HEK293 (cell line): ENCODE data around the gene PIK3AP1.

Experiments used
- CTCF ChIA-PET: fragments of 350-600 bp; formaldehyde crosslinking; extraction: SDS; loops from one replicate; lab custom pipeline; 2021; ENCODE audit warnings: antibody characterized with exemption; lab: Yijun Ruan, JAX
- POLR2A ChIA-PET: fragments of 300-600 bp; formaldehyde crosslinking; extraction: SDS; loops from one replicate; lab custom pipeline; 2020; ENCODE audit warnings: antibody characterized with exemption, inconsistent platforms; lab: Yijun Ruan, JAX
- H3K27ac ChIP-seq: fragments of 200-500 bp; sonication (Bioruptor generic); 2 replicates; pipeline ENCODE4 v1.5.1; 2014; ENCODE audit warnings: low read depth, low read length, control low read depth, inconsistent platforms; ENCODE audit errors: extremely low read depth
- H3K36me3 ChIP-seq, 2 experiments: fragments of 200-500 bp in 1 of 2; sonication (Bioruptor generic) in 1 of 2; 1 replicate in 1 of 2; 2 replicates in 1 of 2; pipeline ENCODE4 v1.5.1; 2014 to 2017; ENCODE audit warnings: inconsistent platforms in 2 of 2, low read length in 2 of 2; ENCODE audit not compliant: control insufficient read depth in 2 of 2, insufficient read depth in 1 of 2
- H3K4me1 ChIP-seq: fragments of 200-500 bp; sonication (Bioruptor generic); 2 replicates; pipeline ENCODE4 v1.5.1; 2014; ENCODE audit warnings: mild to moderate bottlenecking, low read length, inconsistent platforms; ENCODE audit not compliant: control insufficient read depth, insufficient read depth
- H3K4me3 ChIP-seq: 2 replicates; pipeline ENCODE4 v1.5.1; 2011; ENCODE audit warnings: low read depth, mild to moderate bottlenecking, control low read depth, low read length, moderate library complexity
- H3K9me3 ChIP-seq: fragments of 200-500 bp; sonication (Bioruptor generic); 2 replicates; pipeline ENCODE4 v1.5.1; 2014; ENCODE audit warnings: low read depth, low read length, inconsistent platforms; ENCODE audit not compliant: control insufficient read depth, insufficient read depth
- EGR2 ChIP-seq: fragments of 450-650 bp; formaldehyde crosslinking; IDR thresholded peaks from 2 replicates; pipeline ENCODE4 v1.5.1; 2016; ENCODE audit warnings: low read depth, missing biosample characterization, missing genetic modification characterization
- GLI2 ChIP-seq: fragments of 450-650 bp; formaldehyde crosslinking; IDR thresholded peaks from 2 replicates; pipeline ENCODE4; 2017; ENCODE audit warnings: missing biosample characterization, missing genetic modification characterization, low read depth, borderline replicate concordance
- GLI4 ChIP-seq: fragments of 450-650 bp; formaldehyde crosslinking; IDR thresholded peaks from 2 replicates; pipeline ENCODE4 v1.5.1; 2016; ENCODE audit warnings: missing biosample characterization, missing genetic modification characterization
- IKZF3 ChIP-seq: fragments of 450-650 bp; IDR thresholded peaks from 2 replicates; pipeline ENCODE4 v1.5.0; 2018; ENCODE audit warnings: missing biosample characterization, mild to moderate bottlenecking, missing genetic modification characterization, moderate library complexity
- KLF16 ChIP-seq: fragments of 450-650 bp; formaldehyde crosslinking; IDR thresholded peaks from 2 replicates; pipeline ENCODE4 v1.5.1; 2017; ENCODE audit warnings: missing biosample characterization, missing genetic modification characterization
- MYNN ChIP-seq: fragments of 450-650 bp; formaldehyde crosslinking; IDR thresholded peaks from 2 replicates; pipeline ENCODE4 v1.5.1; 2016; ENCODE audit warnings: missing biosample characterization, missing genetic modification characterization, borderline replicate concordance
- TRIM28 ChIP-seq: IDR thresholded peaks from 2 replicates; pipeline ENCODE4 v1.6.1; 2011; ENCODE audit warnings: low read length, control low read depth, borderline replicate concordance
- ZBTB48 ChIP-seq: fragments of 450-650 bp; formaldehyde crosslinking; IDR thresholded peaks from 2 replicates; pipeline ENCODE4 v1.5.1; 2016; ENCODE audit warnings: missing biosample characterization, missing genetic modification characterization
- ZFP3 ChIP-seq: fragments of 450-650 bp; formaldehyde crosslinking; IDR thresholded peaks from 2 replicates; pipeline ENCODE4 v1.5.1; 2016; ENCODE audit warnings: low read depth, missing biosample characterization, missing genetic modification characterization
- ZFP37 ChIP-seq: fragments of 450-650 bp; formaldehyde crosslinking; IDR thresholded peaks from 2 replicates; pipeline ENCODE4 v1.5.1; 2016; ENCODE audit warnings: missing biosample characterization, missing genetic modification characterization
- ZNF202 ChIP-seq: fragments of 450-650 bp; formaldehyde crosslinking; IDR thresholded peaks from 2 replicates; pipeline ENCODE4 v1.5.1; 2016; ENCODE audit warnings: missing biosample characterization, missing genetic modification characterization, borderline replicate concordance
- ZNF266 ChIP-seq: fragments of 450-650 bp; formaldehyde crosslinking; IDR thresholded peaks from 2 replicates; pipeline ENCODE4 v1.5.1; 2016; ENCODE audit warnings: missing biosample characterization, missing genetic modification characterization, low read depth
- ZNF311 ChIP-seq: fragments of 450-650 bp; formaldehyde crosslinking; IDR thresholded peaks from 2 replicates; pipeline ENCODE4 v1.5.1; 2017; ENCODE audit warnings: missing biosample characterization, missing genetic modification characterization, borderline replicate concordance
- ZNF366 ChIP-seq: fragments of 450-650 bp; formaldehyde crosslinking; conservative IDR thresholded peaks from 2 replicates; pipeline ENCODE4 v1.5.1; 2016; ENCODE audit warnings: missing biosample characterization, missing genetic modification characterization
- ZNF426 ChIP-seq: fragments of 450-650 bp; formaldehyde crosslinking; IDR thresholded peaks from 2 replicates; pipeline ENCODE4 v1.5.1; 2017; ENCODE audit warnings: missing biosample characterization, missing genetic modification characterization, mild to moderate bottlenecking, inconsistent platforms, moderate library complexity
- ZNF433 ChIP-seq: fragments of 450-650 bp; formaldehyde crosslinking; IDR thresholded peaks from 2 replicates; pipeline ENCODE4 v1.5.1; 2016; ENCODE audit warnings: missing biosample characterization, missing genetic modification characterization, low read depth
- ZNF514 ChIP-seq: fragments of 450-650 bp; formaldehyde crosslinking; IDR thresholded peaks from 2 replicates; pipeline ENCODE4 v1.5.1; 2016; ENCODE audit warnings: missing biosample characterization, missing genetic modification characterization
- ZNF529 ChIP-seq: fragments of 450-650 bp; formaldehyde crosslinking; IDR thresholded peaks from 2 replicates; pipeline ENCODE4 v1.5.1; 2017; ENCODE audit warnings: missing genetic modification characterization, missing biosample characterization; ENCODE audit not compliant: insufficient replicate concordance
- ZNF530 ChIP-seq: fragments of 450-650 bp; formaldehyde crosslinking; IDR thresholded peaks from 2 replicates; pipeline ENCODE4 v1.5.1; 2016; ENCODE audit warnings: low read depth, missing biosample characterization, missing genetic modification characterization
- ZNF621 ChIP-seq: fragments of 450-650 bp; formaldehyde crosslinking; IDR thresholded peaks from 2 replicates; pipeline ENCODE4 v1.5.1; 2017; ENCODE audit warnings: missing biosample characterization, missing genetic modification characterization
- ZNF658 ChIP-seq: fragments of 450-650 bp; formaldehyde crosslinking; IDR thresholded peaks from 2 replicates; pipeline ENCODE4; 2016; ENCODE audit warnings: missing biosample characterization, missing genetic modification characterization
- ZNF664 ChIP-seq: fragments of 450-650 bp; formaldehyde crosslinking; IDR thresholded peaks from 2 replicates; pipeline ENCODE4 v1.5.1; 2016; ENCODE audit warnings: missing biosample characterization, missing genetic modification characterization
- ZNF701 ChIP-seq: fragments of 450-650 bp; formaldehyde crosslinking; IDR thresholded peaks from 2 replicates; pipeline ENCODE4 v1.5.1; 2016; ENCODE audit warnings: missing biosample characterization, missing genetic modification characterization
- TF ChIP-seq, protein P1 (sequence below): fragments of 450-650 bp; formaldehyde crosslinking; IDR thresholded peaks from 2 replicates; pipeline ENCODE4 v1.5.1; 2016; ENCODE audit warnings: missing biosample characterization, missing genetic modification characterization, borderline replicate concordance
- TF ChIP-seq, protein P2 (sequence below): fragments of 450-650 bp; formaldehyde crosslinking; IDR thresholded peaks from 2 replicates; pipeline ENCODE4; 2016; ENCODE audit warnings: missing biosample characterization, missing genetic modification characterization
- TF ChIP-seq, protein P3 (sequence below): fragments of 450-650 bp; formaldehyde crosslinking; IDR thresholded peaks from 2 replicates; pipeline ENCODE4 v1.5.1; 2016; ENCODE audit warnings: missing biosample characterization, missing genetic modification characterization
- TF ChIP-seq, protein P4 (sequence below): fragments of 450-650 bp; formaldehyde crosslinking; IDR thresholded peaks from 2 replicates; pipeline ENCODE4 v1.5.1; 2016; ENCODE audit warnings: missing biosample characterization, missing genetic modification characterization

PIK3AP1 gene

DNA sequence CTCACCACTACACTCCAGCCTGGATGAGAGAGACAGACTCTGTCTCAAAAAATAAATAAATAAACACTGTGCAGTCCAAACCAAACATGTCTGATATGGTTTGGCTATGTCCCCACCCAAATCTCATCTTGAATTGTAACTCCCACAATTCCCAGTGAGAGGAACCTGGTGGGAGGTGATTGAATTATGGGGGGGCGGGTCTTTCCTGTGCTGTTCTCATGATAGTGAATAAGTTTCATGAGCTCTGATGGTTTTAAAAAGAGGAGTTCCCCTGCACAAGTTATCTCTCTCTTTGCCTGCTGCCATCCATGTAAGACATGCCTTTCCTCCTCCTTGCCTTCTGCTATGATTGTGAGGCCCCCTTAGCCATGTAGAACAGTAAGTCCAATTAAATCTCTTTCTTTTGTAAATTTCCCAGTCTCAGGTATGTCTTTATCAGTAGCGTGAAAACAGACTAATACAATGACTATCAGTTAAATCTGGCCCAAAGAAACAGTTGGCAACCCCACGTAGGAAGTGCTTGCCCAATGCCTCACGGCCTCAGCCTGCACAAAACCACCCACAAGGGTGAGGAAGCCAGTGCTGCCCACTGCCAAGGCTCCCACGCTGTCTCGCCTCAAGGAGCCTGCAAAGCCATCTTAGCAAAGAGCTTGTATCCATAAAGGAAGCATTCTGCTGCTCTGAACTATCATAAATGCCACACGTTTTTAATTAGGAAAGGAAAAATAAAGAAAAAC lies 64.7 kb downstream of the PIK3AP1 start:
- Histone ChIP-seq H3K4me1 (no peaks in the 10 kb centered on the region), H3K27ac (no peak overlapping the region), H3K9me3 (no peaks in the 10 kb centered on the region), H3K4me3 (no peak overlapping the region), H3K36me3 (no peaks in the 10 kb centered on the region)
- POLR2A ChIA-PET, result no interaction called here
- CTCF ChIA-PET, result interaction anchor here (0.6 to 1.3 kb wide), 3 partner anchors 180 to 284 kb away, joined by 3 read pairs; no protein-coding TSS in a partner anchor
- no peak for TF ChIP-seq ZNF433 (tag by site-specific recombination)
- TF ChIP-seq ZNF426, result no peak

DNA sequence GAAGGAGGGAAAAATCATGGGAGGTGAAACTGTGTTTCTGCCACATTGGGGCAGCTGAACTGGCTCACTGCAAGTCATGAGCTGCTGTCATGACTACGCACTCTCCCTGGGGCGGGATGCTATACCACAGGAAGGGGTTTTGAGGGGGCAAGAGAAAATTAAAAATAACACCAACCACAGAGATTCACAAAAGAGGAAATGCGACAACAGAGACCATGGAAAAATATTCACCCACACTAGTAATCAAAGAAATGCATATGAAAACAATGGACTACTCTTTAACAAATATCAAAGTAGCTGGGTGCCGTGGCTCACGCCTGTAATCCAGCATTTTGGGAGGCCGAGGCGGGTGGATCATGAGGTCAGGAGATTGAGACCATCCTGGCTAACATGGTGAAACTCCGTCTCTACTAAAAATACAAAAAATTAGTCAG lies 68.3 kb downstream of the PIK3AP1 start:
- H3K27ac ChIP-seq, result no peak overlapping the region
- no peaks in the 10 kb centered on the region for H3K9me3 ChIP-seq
- CTCF ChIA-PET, result interaction anchor here (0.9 to 2.7 kb wide), 3 partner anchors 11 to 311 kb away, joined by 3 to 14 read pairs (median 3); no protein-coding TSS in a partner anchor
- H3K4me1 ChIP-seq, result no peaks in the 10 kb centered on the region
- POLR2A ChIA-PET, result interaction anchor here (0.7 kb wide), 1 partner anchor 1420 kb away, joined by 3 read pairs; no protein-coding TSS in a partner anchor
- H3K4me3 ChIP-seq, result no peak overlapping the region
- no peaks in the 10 kb centered on the region for H3K36me3 ChIP-seq
- TF ChIP-seq ZNF658 (tag by site-specific recombination) (no peak), GLI4 (no peak), ZNF701 (no peak), ZNF621 (tag by site-specific recombination) (no peak), EGR2 (tag by site-specific recombination) (no peak), IKZF3 (no peak), ZNF266 (tag by site-specific recombination) (no peak), ZNF202 (tag by site-specific recombination) (no peak), MYNN (tag by site-specific recombination) (no peak)
- TF ChIP-seq, protein P1, sequence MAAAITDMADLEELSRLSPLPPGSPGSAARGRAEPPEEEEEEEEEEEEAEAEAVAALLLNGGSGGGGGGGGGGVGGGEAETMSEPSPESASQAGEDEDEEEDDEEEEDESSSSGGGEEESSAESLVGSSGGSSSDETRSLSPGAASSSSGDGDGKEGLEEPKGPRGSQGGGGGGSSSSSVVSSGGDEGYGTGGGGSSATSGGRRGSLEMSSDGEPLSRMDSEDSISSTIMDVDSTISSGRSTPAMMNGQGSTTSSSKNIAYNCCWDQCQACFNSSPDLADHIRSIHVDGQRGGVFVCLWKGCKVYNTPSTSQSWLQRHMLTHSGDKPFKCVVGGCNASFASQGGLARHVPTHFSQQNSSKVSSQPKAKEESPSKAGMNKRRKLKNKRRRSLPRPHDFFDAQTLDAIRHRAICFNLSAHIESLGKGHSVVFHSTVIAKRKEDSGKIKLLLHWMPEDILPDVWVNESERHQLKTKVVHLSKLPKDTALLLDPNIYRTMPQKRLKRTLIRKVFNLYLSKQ, result no peak
- TF ChIP-seq, protein P2, sequence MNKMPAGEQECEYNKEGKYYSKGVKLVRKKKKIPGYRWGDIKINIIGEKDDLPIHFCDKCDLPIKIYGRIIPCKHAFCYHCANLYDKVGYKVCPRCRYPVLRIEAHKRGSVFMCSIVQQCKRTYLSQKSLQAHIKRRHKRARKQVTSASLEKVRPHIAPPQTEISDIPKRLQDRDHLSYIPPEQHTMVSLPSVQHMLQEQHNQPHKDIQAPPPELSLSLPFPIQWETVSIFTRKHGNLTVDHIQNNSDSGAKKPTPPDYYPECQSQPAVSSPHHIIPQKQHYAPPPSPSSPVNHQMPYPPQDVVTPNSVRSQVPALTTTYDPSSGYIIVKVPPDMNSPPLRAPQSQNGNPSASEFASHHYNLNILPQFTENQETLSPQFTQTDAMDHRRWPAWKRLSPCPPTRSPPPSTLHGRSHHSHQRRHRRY (tag by site-specific recombination), result no peak
- TF ChIP-seq, protein P3, sequence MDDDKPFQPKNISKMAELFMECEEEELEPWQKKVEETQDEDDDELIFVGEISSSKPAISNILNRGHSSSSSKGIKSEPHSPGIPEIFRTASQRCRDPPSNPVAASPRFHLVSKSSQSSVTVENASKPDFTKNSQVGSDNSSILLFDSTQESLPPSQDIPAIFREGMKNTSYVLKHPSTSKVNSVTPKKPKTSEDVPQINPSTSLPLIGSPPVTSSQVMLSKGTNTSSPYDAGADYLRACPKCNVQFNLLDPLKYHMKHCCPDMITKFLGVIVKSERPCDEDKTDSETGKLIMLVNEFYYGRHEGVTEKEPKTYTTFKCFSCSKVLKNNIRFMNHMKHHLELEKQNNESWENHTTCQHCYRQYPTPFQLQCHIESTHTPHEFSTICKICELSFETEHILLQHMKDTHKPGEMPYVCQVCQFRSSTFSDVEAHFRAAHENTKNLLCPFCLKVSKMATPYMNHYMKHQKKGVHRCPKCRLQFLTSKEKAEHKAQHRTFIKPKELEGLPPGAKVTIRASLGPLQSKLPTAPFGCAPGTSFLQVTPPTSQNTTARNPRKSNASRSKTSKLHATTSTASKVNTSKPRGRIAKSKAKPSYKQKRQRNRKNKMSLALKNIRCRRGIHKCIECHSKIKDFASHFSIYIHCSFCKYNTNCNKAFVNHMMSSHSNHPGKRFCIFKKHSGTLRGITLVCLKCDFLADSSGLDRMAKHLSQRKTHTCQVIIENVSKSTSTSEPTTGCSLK (tag by site-specific recombination), result no peak

DNA sequence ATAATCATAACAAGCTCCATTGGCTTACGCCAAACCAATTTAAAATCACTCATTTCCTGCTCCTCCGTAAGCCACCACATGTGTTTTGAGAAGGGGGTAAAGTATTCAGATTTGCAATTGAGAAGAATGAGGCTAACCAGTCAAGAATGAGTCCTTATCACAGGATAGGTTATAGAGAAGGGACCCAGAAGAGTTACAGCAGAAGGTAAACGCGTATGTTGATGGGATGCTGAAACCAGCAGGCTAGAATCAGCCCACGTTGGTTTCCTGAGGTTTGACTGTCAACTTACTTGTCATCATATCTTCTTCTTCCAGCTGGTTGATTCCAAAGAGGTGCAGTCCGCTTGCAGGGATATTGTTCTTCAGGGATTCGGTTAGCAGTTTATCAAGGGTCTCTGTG lies 69.4 kb downstream of the PIK3AP1 start:
- no peaks in the 10 kb centered on the region for H3K4me1 ChIP-seq
- H3K27ac ChIP-seq, result no peak overlapping the region
- no peaks in the 10 kb centered on the region for H3K36me3 ChIP-seq
- H3K4me3 ChIP-seq, result no peak overlapping the region
- POLR2A ChIA-PET, result no interaction called here
- CTCF ChIA-PET, result interaction anchor here (0.6 to 2.5 kb wide), 5 partner anchors 10 to 410 kb away, joined by 3 to 12 read pairs (median 3); no protein-coding TSS in a partner anchor
- no peaks in the 10 kb centered on the region for H3K9me3 ChIP-seq
- TF ChIP-seq ZNF530 (tag by site-specific recombination) (no peak), ZNF514 (tag by site-specific recombination) (no peak), GLI2 (tag by site-specific recombination) (no peak), KLF16 (tag by site-specific recombination) (no peak), ZBTB48 (tag by site-specific recombination) (no peak), ZNF664 (tag by site-specific recombination) (no peak), ZFP3 (tag by site-specific recombination) (no peak), ZFP37 (tag by site-specific recombination) (no peak), ZNF529 (tag by site-specific recombination) (no peak), ZNF311 (tag by site-specific recombination) (no peak), ZNF366 (no peak), TRIM28 (no peak)
- TF ChIP-seq, protein P4, sequence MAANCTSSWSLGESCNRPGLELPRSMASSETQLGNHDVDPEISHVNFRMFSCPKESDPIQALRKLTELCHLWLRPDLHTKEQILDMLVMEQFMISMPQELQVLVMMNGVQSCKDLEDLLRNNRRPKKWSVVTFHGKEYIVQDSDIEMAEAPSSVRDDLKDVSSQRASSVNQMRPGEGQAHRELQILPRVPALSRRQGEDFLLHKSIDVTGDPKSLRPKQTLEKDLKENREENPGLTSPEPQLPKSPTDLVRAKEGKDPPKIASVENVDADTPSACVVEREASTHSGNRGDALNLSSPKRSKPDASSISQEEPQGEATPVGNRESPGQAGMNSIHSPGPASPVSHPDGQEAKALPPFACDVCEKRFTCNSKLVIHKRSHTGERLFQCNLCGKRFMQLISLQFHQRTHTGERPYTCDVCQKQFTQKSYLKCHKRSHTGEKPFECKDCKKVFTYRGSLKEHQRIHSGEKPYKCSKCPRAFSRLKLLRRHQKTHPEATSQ (tag by site-specific recombination), result no peak
